CD4-positive, alpha-beta T cell treated with Interleukin-1 beta for 1 hour (primary cell): ENCODE data around the gene MAPKAPK2.

Source experiments
- DNase-seq, 2 donors: peaks; one replicate each; pipeline ENCODE4 v3.0.0-alpha.2; 2020 to 2022

The MAPKAPK2 gene

DNA sequence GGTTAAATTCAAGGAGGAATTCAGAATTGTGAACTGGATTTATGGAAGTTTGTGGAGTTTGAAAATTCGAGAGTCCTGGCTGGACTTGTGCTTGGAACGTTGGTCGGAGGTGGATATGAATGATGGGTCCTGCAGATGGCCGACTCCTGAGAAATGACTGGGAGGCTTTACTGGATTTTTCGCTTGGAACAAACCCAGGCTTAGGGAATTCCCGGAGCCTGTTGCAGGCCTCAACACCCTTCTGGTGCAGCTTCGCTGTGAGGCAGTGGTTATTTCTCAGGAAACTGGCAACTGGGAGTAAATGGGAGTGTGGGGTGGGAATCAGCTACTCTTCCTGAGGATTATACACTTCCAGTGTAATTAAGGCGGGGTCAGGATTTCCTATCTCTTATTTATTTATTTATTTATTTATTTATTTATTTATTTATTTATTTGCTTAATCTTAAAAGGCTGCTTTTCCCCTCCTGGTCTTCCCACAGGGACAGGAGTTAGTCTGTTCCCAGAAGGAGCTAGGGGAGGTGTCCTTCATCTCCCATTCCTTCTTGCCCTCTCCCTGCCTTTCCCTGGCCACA is 21.1 kb downstream of the MAPKAPK2 start:
- DNase-seq: no peak

- peak in 1 of 2 donors; percentile 32 for DNase-seq
Observed at GRCh38 chr1:206706298-206706791, 21.6 kb downstream of the MAPKAPK2 start.

DNA sequence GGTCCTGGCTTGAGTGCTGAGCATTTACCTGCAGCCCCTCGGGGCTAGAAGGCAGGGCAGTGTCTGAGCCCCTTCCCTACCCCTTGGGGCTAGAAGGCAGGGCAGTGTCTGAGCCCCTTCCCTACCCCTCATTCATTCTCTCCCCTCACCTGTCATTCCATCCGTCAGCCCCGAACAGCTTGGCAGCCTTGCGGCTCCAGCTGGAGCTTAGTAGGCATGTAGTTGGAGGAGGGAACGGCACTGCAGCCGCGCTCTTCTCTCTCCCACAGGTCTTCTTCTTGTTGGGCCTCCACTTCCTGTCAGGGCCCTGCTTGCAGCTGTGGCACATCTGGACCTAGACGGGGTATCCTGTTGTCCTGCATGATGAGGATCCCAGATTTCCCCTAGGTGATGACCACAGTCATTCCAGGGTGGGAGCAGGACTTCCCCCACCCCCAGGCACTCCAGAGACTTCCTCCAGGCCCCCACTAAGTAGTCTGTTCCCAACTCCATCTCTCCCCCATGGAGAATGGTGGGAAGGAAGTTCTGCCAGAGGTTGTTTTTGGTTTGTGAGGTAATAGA is 22.2 kb downstream of the MAPKAPK2 start:
- no peak for DNase-seq

DNA sequence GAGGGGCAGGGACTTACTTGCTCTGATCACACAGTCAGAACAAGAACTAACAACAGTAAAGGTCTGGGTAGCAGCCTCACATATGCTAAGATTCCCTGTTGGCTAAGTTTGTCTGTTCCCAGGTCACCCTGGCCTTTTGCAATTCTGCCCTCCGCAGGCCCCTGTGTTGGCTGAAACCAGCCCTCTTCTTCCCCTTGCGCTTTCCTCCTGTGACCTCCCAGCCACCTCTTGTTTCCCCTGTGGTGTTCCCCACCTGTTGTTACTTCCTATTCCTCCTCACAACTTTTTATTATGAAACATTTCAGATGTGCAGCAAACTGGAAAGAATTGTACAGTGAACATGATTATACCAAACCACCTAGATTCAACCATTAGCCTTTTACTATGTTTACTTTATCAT is 23.4 kb downstream of the MAPKAPK2 start:
- DNase-seq: peak in 1 of 2 donors; percentile 46

- no peak for DNase-seq
Observed at GRCh38 chr1:206708882-206709281, 24.2 kb downstream of the MAPKAPK2 start.

DNA sequence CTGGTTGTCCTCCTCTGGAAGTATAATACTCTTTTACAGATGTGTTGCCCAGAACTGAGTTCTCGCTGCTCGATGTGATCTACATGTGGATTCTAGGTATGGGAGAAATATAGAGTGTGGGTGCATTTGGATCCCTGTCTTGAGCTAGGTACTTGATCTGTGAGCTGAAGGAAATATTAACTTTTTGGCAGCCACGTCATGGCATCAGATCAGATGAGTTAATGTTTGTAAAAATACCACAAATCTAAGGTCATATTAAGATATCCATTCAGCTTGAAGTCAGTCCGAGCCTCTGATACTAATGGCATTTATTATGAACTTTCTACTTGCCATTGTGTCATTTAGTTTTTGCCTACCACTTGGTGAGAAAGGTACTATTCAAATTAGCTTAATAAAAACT is 24.6 kb downstream of the MAPKAPK2 start:
- no peak for DNase-seq

DNA sequence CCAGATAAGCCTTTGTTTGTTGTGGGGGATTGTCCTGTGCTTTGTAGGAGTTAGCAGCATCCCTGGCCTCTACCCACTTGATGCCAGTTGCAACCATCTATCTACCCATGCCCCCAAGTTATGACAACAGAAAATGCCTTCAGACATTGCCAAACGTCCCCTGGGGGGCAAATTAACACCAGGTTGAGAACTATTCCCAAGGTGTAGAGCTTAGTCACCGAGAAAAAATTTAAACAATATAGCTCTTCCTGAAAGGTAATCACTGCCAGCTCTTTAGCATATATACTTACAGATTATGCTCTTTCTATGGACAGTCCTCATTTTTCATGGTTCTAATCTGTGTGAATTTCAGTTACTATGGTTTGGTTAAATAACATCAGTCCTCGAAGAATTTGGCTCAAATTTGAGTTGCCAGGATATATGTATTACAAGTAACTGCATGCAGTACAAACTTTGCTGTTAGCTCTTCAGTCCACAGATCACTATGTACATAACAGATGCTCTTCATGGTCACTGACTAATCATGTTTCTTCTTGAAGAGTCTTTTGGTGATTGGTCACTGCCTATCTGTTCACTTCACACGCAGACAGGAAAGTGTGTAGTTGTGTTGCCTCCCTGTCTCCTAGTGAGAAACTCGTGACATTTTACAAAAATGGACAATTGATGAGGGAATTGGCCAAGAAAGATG is 25.2 kb downstream of the MAPKAPK2 start:
- no peak for DNase-seq

GRCh38 chr1:206710460-206710823 is 25.7 kb downstream of the MAPKAPK2 start:
- no peak for DNase-seq

DNA sequence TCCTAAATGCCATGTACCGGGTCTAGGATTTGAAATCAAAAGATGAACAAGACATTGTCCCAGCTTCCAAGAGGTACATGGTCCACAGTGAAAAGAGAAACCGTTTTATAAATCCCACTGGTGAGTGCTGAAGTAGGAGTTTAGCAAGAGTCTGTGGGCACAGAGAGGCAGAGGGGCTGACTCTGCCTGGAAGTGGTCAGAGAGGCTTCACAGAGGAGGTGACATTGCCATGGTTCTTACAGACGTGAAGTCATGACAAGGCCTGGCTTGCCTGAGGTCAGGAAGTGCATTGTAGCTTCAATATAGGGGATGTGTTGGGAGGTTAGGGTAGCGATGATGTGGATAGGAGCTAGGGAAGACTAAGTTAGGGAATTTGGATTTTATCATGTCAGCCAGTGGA is 28.4 kb downstream of the MAPKAPK2 start:
- peak in 1 of 2 donors; percentile 34 for DNase-seq

DNA sequence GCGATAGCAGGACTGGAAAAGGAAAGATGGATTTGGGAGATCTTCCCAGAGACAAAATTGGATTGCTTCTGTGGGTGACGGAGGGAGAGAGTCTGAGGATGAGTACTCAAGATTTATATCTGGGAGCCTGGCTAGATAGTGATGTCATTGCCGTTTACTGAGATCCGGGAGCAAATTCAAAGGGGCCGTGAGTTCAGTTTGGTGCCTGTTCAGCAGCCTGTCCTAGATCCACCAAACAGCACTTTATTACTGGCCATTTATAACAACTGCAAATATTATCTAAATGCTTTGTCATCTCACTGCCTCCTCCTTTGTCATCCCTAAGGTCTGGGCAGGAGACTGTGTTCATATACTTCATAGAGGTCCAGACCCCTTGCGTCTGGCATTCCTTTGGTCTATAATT is 29.2 kb downstream of the MAPKAPK2 start:
- DNase-seq: no peak

- DNase-seq: peak in 1 of 2 donors; percentile 43
Observed at GRCh38 chr1:206714331-206715058, 29.8 kb downstream of the MAPKAPK2 start.

DNA sequence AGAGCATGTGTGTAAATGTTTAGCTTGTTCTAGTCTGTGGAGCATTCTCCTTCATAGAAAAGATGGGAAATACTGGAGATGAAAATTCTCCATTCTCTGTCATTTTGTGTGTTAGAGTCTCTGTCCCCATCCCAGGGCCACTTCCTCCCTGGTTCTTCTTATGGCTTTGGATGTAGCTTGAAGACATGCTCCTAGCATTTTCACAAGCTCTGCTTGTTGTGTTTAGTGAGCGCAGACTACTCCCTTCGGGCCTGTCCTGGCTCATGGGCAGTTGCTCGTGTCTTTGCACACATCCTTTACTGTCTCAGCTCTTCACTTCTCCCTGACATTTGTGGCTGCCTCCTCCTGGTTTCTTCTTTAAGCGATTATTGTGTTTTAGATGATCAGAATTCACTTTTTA is 30.4 kb downstream of the MAPKAPK2 start:
- no peak for DNase-seq

- peak in 1 of 2 donors; percentile 43 for DNase-seq
Observed at GRCh38 chr1:206715552-206716158, 30.9 kb downstream of the MAPKAPK2 start.

- DNase-seq: no peak
Observed at GRCh38 chr1:206716159-206716869, 31.6 kb downstream of the MAPKAPK2 start.

DNA sequence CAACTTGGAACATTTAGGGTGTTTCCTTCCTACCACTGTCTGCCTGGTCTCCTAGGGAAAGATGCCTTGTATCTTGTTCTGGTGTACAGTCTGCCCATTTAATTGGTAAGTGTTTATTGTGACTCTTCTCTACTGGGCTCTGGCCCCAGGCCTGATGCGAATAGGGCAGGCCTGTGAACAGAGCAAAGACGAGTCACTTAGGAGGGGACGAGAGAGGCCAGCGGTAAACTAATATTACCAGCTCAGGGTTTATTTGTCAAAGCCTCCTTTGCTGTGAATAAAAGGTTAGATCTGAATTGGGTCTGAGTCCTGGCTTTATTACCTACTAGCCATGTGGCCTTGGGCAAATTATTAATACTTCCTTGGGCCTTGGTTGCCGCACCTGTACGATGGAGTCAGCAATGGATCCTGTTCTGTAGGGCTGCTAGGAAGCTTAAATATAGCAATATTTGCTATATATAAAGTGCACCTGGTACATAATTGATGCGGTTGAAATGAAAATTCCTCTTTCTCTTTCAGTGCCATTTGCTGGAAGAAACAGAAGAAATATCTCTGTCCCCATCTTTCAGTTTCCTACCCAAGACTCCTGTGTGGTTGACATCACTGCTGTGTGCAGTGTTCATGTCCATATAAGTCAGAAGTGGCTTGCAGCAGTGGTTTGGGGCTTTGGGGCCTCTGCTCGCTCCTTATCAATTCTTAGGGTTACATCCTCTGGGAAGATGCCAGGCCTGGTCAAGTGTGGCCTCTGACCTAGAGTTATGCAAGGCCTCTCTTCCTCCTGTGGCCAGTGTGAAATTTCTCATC is 32.4 kb downstream of the MAPKAPK2 start:
- DNase-seq: peak in 1 of 2 donors; percentile 31

DNA sequence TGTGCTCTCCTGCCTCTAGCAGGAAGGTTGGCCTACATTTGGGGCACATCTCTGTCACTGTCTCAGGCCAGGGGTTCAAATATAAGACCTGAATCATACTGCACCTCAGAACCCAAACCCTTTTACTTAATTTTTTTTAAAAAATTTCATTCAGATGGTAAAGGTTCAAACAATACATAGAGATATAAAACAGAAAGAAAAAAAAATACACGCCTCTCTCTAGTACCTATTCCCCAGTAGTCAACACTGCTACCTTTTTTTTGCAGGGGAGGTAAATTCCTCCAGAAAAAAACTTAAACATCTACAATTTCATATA is 32.9 kb downstream of the MAPKAPK2 start:
- DNase-seq: no peak

DNA sequence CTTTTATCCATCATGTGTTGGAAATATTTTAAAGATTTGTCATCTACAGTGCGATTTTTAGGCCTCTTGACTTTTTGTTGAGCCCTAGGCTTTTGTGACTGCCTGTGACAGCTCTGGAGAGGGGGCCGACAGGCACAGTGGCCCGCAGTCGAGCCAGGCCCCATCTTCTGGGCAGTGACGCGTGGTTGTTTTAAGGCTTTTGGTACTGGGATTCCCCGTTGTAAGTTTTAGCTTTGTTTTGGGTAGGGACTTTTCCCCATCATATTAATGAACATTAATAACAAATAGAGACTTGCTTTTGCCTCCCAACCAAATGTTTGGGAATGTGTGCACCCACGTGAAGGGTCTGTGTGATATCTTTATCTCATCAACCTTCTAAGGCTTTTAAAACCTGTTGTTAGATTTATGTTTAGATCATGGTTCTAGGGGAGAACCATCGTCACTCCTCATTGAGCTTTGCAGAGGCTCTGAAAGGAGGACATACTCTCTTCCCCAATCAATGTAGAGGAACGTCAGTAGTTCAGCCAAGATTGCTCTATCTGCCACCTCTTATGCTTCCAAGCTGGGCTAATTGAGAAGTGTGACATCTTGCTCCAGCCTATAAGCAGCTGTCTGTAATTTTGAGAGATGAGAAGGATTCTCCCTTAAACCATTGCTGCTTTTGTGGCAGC is 34.6 kb downstream of the MAPKAPK2 start:
- DNase-seq: no peak

DNA sequence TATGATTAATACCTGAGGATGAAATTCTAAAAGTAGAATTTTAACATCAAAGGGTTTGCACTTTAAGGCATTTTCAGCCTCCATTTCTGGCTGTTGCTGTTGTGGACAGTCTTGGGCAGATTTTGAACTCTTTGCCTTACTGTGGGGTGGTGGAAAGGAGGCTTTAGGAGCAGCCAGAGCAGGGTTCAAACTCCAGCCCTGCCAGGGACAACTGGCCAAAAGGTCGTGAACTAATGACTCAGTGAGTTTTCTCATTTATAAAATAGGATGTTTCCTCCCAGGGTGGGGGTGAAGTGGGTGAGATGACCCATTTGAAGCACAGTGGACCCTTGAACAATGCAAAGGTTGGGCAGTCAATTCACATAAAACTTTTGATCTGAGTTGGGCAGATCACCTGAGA is 36.7 kb downstream of the MAPKAPK2 start:
- DNase-seq: no peak

DNA sequence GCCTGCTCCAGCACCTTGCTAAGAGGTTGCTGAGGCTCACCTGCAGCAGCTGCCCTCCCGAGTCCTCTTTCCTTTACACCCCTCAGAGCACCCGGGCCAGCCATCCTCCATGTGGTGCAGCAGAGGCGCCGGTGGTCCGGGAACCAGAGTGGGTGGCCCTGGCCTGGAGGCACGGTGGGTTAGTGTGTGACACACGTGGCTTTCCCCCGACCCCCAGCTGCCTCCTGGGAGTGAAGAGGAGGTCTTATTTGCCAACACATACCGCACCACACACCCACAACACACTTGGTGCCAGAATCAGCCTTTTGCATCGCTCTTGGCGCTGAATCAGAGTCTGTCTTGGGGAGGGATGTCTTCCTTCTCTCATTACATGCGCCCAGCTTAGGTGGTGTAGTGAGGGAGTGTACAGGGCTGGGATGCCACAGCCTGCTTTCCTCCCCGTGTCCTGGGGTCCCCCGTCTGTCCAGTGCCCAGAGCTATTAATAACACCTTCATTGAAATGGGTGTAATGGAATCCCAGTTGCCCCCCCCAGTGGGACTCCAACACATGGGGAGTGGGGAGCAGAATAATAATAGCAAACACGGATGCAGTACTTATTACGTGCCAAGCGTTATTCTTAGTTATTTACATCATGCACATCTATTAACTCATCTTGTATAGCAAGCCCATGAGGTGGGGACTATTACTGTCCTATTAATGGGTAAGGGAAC is 38.2 kb downstream of the MAPKAPK2 start:
- DNase-seq: no peak

DNA sequence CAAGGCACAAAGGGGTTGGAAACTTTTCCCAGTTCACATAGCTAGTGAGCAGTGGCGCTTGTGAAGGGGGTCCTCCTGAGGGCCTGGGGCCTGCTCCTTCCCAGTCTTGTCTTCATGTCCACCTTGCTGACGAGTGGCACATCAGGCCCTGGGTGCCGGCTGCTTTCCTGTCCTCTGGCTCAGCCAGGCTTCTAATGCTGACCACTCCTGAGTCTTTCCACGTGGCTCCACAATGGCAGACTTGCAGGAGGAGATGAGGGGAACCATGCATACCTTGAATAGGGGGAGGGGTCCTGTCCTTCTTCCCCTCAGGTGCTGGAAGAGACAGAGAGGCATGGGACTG is 38.7 kb downstream of the MAPKAPK2 start:
- DNase-seq: no peak
